ENCODE data around the gene LSM8.
A peak's percentile ranks its signal among the peaks of the same experiment; 100 is the strongest.

LSM8 gene

GRCh38 chr7:118183428-118183785 lies 557 bp upstream of the LSM8 start:
- H3K27ac ChIP-seq, result peak overlapping the region; percentile 89
- no peak for TF ChIP-seq ZFX (IDR thresholded peaks at IDR 0.05)
- no peak for TF ChIP-seq CTCF (conservative IDR thresholded peaks at IDR 0.05)

- H3K27ac ChIP-seq, result peak overlapping the region; percentile 89
- TF ChIP-seq ZFX (IDR thresholded peaks at IDR 0.05), result no peak
- TF ChIP-seq CTCF (conservative IDR thresholded peaks at IDR 0.05), result no peak
Measured at GRCh38 chr7:118184565-118184940, 589 bp downstream of the LSM8 start.

GRCh38 chr7:118185163-118185860 lies 1.3 kb downstream of the LSM8 start:
- TF ChIP-seq ZFX (IDR thresholded peaks at IDR 0.05), result no peak
- no peak for TF ChIP-seq CTCF (conservative IDR thresholded peaks at IDR 0.05)
- H3K27ac ChIP-seq, result peak overlapping the region; percentile 33; the same call in 1 of the 2 replicates

- H3K27ac ChIP-seq, result no peak overlapping the region
- TF ChIP-seq CTCF (conservative IDR thresholded peaks at IDR 0.05) (no peak), ZFX (IDR thresholded peaks at IDR 0.05) (no peak)
Measured at GRCh38 chr7:118186501-118186900, 2.5 kb downstream of the LSM8 start.

- H3K27ac ChIP-seq, result no peak overlapping the region
- TF ChIP-seq ZFX (IDR thresholded peaks at IDR 0.05), result no peak
- no peak for TF ChIP-seq CTCF (conservative IDR thresholded peaks at IDR 0.05)
Measured at GRCh38 chr7:118194571-118194970, 10.6 kb downstream of the LSM8 start.

- H3K27ac ChIP-seq, result no peak overlapping the region
- no peak for TF ChIP-seq ZFX (IDR thresholded peaks at IDR 0.05)
- TF ChIP-seq CTCF (conservative IDR thresholded peaks at IDR 0.05), result peak; percentile 95
Measured at GRCh38 chr7:118195837-118196474, 12.0 kb downstream of the LSM8 start.

- H3K27ac ChIP-seq, result no peak overlapping the region
- TF ChIP-seq CTCF (conservative IDR thresholded peaks at IDR 0.05), result no peak
- no peak for TF ChIP-seq ZFX (IDR thresholded peaks at IDR 0.05)
Measured at GRCh38 chr7:118202061-118202460, 18.1 kb downstream of the LSM8 start.
